Calu3 (cell line): ENCODE measurements around the gene ELMO3. TPM values are rescaled to one million over a fixed set of nuclear protein-coding genes. Genes with fewer than 3 reads are reported as not detected.

Experiments
- BruUV-seq: library from RNA; stranded (reverse); fragments of 400-500 nt; replicated peaks from 2 replicates; lab custom pipeline; 2021; lab: Mats Ljungman, UMichigan
- CTCF ChIA-PET: fragments of 300-600 bp; sonication (Branson Sonifier 250); formaldehyde crosslinking; loops from one replicate; lab custom pipeline; 2022; ENCODE audit warnings: antibody characterized with exemption; lab: Charles Lee
- DNase-seq: peaks from one replicate; pipeline ENCODE4 v3.0.0; 2022
- H3K27ac Mint-ChIP-seq: one replicate; pipeline ENCODE4 v1.8.0; 2022; ENCODE audit warnings: mixed read lengths; ENCODE audit not compliant: unreplicated experiment
- H3K27me3 Mint-ChIP-seq: one replicate; pipeline ENCODE4 v1.8.0; 2022; ENCODE audit warnings: mixed read lengths; ENCODE audit not compliant: unreplicated experiment
- H3K36me3 Mint-ChIP-seq: one replicate; pipeline ENCODE4 v1.8.0; 2022; ENCODE audit warnings: mild to moderate bottlenecking, moderate library complexity, mixed read lengths; ENCODE audit not compliant: insufficient read depth, unreplicated experiment
- H3K4me1 Mint-ChIP-seq: one replicate; pipeline ENCODE4 v1.8.0; 2022; ENCODE audit warnings: mild to moderate bottlenecking, low read depth, mixed read lengths; ENCODE audit not compliant: unreplicated experiment
- H3K4me3 Mint-ChIP-seq: one replicate; pipeline ENCODE4 v1.8.0; 2022; ENCODE audit warnings: mild to moderate bottlenecking, low read depth, moderate library complexity, mixed read lengths; ENCODE audit not compliant: unreplicated experiment
- H3K9me3 Mint-ChIP-seq: one replicate; pipeline ENCODE4 v1.8.0; 2022; ENCODE audit warnings: low read depth, mixed read lengths; ENCODE audit not compliant: unreplicated experiment
- CTCF ChIP-seq: fragments of 200-600 bp; IDR thresholded peaks from one replicate; pipeline ENCODE4 v1.8.0; 2022; ENCODE audit warnings: antibody characterized with exemption; ENCODE audit not compliant: unreplicated experiment
- intact Hi-C: fragments of 100-400 bp; cut with micrococcal nuclease; formaldehyde crosslinking; loops from one replicate; pipeline ENCODE4 v1.10.0; 2022; ENCODE audit not compliant: unreplicated experiment
- total RNA-seq: library from RNA; stranded (reverse); gene quantifications from 2 replicates; pipeline ENCODE4 v1.2.3, GENCODE V29; 2022

Gene ELMO3
- total RNA-seq, 1 experiment from 2014 or later, result 31.9 TPM

DNA sequence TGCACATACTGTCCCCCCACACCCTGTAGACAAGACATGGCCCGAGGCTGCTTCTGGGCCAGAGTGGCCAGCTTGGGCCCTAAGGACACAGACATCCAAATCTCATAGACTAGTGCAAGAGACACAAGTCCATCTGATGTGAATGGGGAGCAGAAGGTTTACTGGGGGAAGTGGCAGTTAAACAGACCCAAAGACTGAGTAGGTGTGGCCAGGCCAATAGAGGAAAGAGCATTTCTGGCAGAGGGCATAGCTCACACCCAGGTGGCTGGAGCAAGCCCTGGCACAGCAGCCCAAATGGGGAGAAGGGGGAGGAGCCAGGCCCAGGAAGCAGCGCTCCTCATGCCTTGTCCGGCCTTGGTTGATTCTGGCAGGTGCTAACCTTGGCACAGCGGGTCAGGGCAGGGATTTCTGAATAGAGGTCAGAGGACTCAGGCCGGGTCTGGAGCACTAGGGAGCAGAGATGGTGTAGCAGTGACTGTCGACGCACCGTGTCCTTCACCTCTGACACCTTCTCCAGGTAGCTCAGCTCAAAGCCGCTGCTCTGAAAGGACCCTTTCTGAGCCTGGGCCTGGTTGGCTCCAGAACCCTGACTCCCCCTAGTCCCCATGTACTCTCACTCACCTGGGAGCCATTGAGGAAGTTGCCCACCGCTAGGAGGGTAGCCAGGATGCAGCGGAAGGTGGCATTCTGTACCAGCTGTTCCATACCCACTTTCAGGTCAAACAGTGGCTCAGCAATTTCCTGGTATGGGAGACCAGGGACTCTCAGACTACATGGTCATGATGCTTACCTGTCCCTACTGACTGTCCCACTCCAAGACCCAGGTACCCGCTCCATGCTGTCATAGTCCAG, 32.1 kb downstream of the ELMO3 start:
- BruUV-seq, result no TSS peak
- no peak for DNase-seq
- H3K4me3 Mint-ChIP-seq, result no peak overlapping the region
- peak overlapping the region; percentile 21 for H3K27ac Mint-ChIP-seq
- TF ChIP-seq CTCF, result no peak
- CTCF ChIA-PET, result no interaction called here
- H3K9me3 Mint-ChIP-seq, result no peaks in the 10 kb centered on the region
- H3K36me3 Mint-ChIP-seq, result peaks cover 89% of the 10 kb centered on the region
- no peaks in the 10 kb centered on the region for H3K27me3 Mint-ChIP-seq
- peaks cover 31% of the 10 kb centered on the region for H3K4me1 Mint-ChIP-seq
- intact Hi-C loops, result no loop called here

- peaks cover 86% of the 10 kb centered on the region for H3K36me3 Mint-ChIP-seq
- intact Hi-C loops, result no loop called here
- no peaks in the 10 kb centered on the region for H3K9me3 Mint-ChIP-seq
- peaks cover 5% of the 10 kb centered on the region for H3K4me1 Mint-ChIP-seq
- BruUV-seq, result no TSS peak
- H3K4me3 Mint-ChIP-seq, result no peak overlapping the region
- CTCF ChIA-PET, result no interaction called here
- no peak for TF ChIP-seq CTCF
- DNase-seq, result no peak
- H3K27me3 Mint-ChIP-seq, result no peaks in the 10 kb centered on the region
- no peak overlapping the region for H3K27ac Mint-ChIP-seq
These were observed 34.7 kb downstream of the ELMO3 start for GRCh38 chr16:67233596-67233995.

DNA sequence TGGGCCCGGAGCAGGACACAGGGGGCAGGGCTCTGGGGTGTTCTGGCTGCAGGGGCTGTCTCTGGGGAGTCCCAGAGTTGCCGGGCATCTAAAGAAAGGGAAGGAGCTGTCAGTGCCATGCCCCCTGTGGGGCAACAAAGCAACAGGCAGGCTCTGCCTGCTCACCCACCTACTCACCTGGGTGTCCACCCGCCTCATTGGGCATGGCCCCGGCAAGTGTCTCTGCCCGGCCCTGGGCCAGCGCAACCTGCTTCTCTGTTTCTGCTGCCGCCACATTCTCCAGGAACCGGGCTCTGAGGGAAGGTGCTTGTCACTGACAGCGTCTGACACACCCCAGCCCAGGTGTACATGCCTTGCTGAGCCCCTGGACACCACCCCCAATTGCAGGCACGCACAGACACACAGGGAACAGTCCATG, 35.3 kb downstream of the ELMO3 start:
- no peaks in the 10 kb centered on the region for H3K9me3 Mint-ChIP-seq
- H3K4me1 Mint-ChIP-seq, result no peaks in the 10 kb centered on the region
- no TSS peak for BruUV-seq
- no peaks in the 10 kb centered on the region for H3K27me3 Mint-ChIP-seq
- TF ChIP-seq CTCF, result no peak
- CTCF ChIA-PET, result no interaction called here
- H3K36me3 Mint-ChIP-seq, result peaks cover 80% of the 10 kb centered on the region
- no peak overlapping the region for H3K4me3 Mint-ChIP-seq
- DNase-seq, result no peak
- H3K27ac Mint-ChIP-seq, result no peak overlapping the region
- intact Hi-C loops, result no loop called here

- Mint-ChIP-seq H3K9me3 (no peaks in the 10 kb centered on the region), H3K36me3 (peaks cover 62% of the 10 kb centered on the region), H3K27me3 (no peaks in the 10 kb centered on the region), H3K4me3 (no peak overlapping the region), H3K27ac (peak overlapping the region; percentile 51), H3K4me1 (peaks cover under 1% of the 10 kb centered on the region)
- CTCF ChIA-PET, result interaction anchor here (0.6 to 1.7 kb wide), 3 partner anchors 9 to 289 kb away, joined by 3 to 4 read pairs (median 4); partner anchors contain the start of gene TMEM208
- intact Hi-C loops, result no loop called here
- no peak for DNase-seq
- BruUV-seq, result no TSS peak
- no peak for TF ChIP-seq CTCF
These were observed 37.1 kb downstream of the ELMO3 start for GRCh38 chr16:67235816-67236562.
